Measurements from ENCODE around the gene SPPL3.

SPPL3 gene

DNA sequence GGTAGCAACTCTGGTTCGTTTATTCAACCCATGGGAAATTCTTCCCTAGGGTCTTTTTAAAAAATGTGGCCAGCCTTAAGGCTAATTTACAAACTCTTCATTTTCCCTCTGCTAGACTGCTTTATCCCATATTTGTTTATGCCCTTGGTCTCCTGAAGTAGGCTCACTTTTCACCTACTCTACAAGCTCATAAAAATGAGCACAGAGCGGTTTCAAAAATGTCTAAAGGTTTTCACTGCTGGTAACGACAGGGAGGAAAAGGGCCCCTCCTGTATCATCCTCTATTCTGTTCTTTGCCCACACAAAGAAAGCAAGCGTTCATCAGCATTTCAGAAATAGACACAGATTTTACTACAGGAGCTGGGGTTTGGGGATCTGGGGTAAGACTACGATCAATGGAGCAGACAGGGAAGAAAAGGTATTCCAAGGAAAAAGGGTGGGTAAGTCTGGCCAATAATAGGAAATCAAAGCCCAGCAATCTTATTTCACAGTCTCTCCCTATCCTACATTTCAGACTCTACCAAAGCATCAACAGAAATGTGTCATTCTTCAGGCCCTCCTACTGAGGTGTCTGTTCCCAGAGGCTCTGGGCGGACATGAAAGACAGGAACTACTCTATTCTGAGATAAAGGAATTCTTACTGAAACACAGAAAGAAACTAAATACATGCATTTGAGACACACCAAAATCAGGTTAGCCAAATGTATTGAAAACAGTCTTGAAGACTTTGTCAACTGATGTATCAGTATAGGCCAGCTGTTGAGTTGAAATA lies 86.4 kb downstream of the SPPL3 start:
- no peaks in the 10 kb centered on the region for H3K36me3 ChIP-seq (ENCODE audit: insufficient read depth)
- no peak overlapping the region for H2AFZ ChIP-seq (ENCODE audit: low read depth)
- peaks cover 17% of the 10 kb centered on the region for H3K4me1 ChIP-seq (ENCODE audit: low read depth, poor library complexity, severe bottlenecking)
- no peak overlapping the region for H3K4me3 ChIP-seq (IDR thresholded peaks at IDR 0.05; ENCODE audit: insufficient read depth, low read depth, low read length)
- no peaks in the 10 kb centered on the region; the same call in 1 of the 2 replicates for H3K79me2 ChIP-seq (ENCODE audit: insufficient read depth, low read depth)
- H4K20me1 ChIP-seq (ENCODE audit: insufficient read depth): no peaks in the 10 kb centered on the region
- H3K27ac ChIP-seq: no peak overlapping the region
- H3K27me3 ChIP-seq (ENCODE audit: insufficient read depth, low read depth): no peaks in the 10 kb centered on the region
- no peak overlapping the region for H3K9ac ChIP-seq
- TF ChIP-seq, protein P1, sequence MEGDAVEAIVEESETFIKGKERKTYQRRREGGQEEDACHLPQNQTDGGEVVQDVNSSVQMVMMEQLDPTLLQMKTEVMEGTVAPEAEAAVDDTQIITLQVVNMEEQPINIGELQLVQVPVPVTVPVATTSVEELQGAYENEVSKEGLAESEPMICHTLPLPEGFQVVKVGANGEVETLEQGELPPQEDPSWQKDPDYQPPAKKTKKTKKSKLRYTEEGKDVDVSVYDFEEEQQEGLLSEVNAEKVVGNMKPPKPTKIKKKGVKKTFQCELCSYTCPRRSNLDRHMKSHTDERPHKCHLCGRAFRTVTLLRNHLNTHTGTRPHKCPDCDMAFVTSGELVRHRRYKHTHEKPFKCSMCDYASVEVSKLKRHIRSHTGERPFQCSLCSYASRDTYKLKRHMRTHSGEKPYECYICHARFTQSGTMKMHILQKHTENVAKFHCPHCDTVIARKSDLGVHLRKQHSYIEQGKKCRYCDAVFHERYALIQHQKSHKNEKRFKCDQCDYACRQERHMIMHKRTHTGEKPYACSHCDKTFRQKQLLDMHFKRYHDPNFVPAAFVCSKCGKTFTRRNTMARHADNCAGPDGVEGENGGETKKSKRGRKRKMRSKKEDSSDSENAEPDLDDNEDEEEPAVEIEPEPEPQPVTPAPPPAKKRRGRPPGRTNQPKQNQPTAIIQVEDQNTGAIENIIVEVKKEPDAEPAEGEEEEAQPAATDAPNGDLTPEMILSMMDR (conservative IDR thresholded peaks at IDR 0.05; ENCODE audit: low read depth, low read length): no peak
- H3K4me2 ChIP-seq: no peak overlapping the region

DNA sequence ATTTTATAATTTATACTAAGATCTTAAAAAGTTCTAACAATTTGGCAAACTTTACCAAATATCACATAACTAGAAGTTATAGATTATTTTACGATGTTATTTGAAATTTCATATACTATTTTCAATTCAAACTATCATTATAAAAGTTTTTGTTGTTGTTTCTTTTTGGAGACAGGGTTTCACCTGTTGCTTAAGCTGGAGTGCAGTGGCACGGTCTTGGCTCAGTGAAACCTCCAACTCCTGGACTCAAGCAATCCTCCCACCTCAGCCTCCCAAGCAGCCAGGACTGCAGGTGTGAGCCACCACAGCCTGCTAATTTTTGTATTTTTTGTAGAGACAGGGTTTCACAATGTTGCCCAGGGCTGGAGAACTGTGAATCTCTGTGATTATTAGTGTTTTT lies 87.8 kb downstream of the SPPL3 start:
- no peaks in the 10 kb centered on the region; the same call in 1 of the 2 replicates for H3K79me2 ChIP-seq (ENCODE audit: insufficient read depth, low read depth)
- TF ChIP-seq, protein P1 (conservative IDR thresholded peaks at IDR 0.05; ENCODE audit: low read depth, low read length): no peak

DNA sequence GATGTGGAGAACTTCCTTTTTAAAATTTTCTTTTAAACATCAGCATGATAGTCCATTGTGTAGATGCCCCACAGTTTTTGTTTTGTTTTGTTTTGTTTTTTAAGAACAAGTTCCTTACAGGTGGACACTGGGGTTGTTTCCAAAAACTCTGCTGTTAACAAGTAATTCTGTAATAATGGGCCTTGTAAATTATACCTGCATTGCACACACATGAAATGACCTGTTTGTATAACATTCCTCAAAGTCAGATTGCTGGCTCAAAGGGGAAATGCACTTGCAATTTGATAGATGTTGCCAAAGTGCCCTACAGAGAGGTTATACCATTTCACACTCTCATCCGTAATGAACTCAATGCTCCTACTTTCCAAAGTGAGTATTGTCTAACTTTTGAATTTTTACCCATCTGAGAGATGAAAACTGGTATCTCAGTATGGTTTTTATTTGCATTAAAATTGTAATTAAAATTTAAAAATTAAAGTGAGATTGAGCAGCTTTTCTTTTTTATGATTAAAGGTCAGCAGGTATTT lies 89.2 kb downstream of the SPPL3 start:
- Histone ChIP-seq H3K4me3 (IDR thresholded peaks at IDR 0.05; ENCODE audit: insufficient read depth, low read depth, low read length) (no peak overlapping the region), H2AFZ (ENCODE audit: low read depth) (no peak overlapping the region), H4K20me1 (ENCODE audit: insufficient read depth) (no peaks in the 10 kb centered on the region), H3K4me1 (ENCODE audit: low read depth, poor library complexity, severe bottlenecking) (peaks cover 17% of the 10 kb centered on the region), H3K27ac (no peak overlapping the region), H3K36me3 (ENCODE audit: insufficient read depth) (no peaks in the 10 kb centered on the region), H3K27me3 (ENCODE audit: insufficient read depth, low read depth) (no peaks in the 10 kb centered on the region), H3K79me2 (ENCODE audit: insufficient read depth, low read depth) (no peaks in the 10 kb centered on the region; the same call in 1 of the 2 replicates), H3K9ac (no peak overlapping the region), H3K4me2 (no peak overlapping the region)
- TF ChIP-seq, protein P1 (conservative IDR thresholded peaks at IDR 0.05; ENCODE audit: low read depth, low read length): no peak

More for the DNA sequence above, 87.8 kb downstream of the SPPL3 start:
- Histone ChIP-seq H3K9ac (no peak overlapping the region), H3K4me2 (no peak overlapping the region), H3K36me3 (ENCODE audit: insufficient read depth) (no peaks in the 10 kb centered on the region), H3K27ac (no peak overlapping the region), H3K4me3 (IDR thresholded peaks at IDR 0.05; ENCODE audit: insufficient read depth, low read depth, low read length) (no peak overlapping the region), H3K27me3 (ENCODE audit: insufficient read depth, low read depth) (no peaks in the 10 kb centered on the region), H2AFZ (ENCODE audit: low read depth) (no peak overlapping the region), H3K4me1 (ENCODE audit: low read depth, poor library complexity, severe bottlenecking) (peaks cover 17% of the 10 kb centered on the region), H4K20me1 (ENCODE audit: insufficient read depth) (no peaks in the 10 kb centered on the region)

DNA sequence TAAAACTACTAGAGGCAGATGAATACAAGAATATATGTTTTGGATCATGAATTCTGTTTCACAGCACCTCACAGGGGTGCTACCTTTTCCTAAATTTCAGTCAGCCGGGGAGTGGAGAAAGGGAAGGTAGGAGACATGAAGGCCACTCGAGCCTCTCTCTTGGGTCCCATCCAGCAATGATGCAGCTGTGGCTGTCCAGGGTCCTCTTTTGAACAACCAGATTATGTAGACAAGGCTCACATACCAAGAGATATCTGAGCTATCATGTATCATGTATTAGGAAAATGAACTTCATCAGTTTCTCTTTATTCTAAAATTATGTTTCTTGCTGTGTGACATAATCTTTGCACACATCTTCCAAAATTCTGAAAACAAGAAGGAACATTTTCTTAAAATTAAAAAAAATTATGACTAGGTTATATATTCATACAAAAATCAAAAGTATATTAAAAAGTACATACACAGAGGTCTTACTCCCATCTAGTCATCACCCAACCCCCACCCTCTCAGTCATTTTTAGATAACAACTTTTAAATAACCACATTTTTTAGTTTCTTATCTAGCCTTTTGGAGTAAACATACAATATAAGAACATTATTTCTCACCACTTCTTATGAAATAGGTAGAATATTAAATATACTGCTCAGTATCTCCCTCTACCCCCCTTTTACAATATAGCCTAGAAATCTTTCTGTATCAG lies 89.8 kb downstream of the SPPL3 start:
- Histone ChIP-seq H3K79me2 (ENCODE audit: insufficient read depth, low read depth) (no peaks in the 10 kb centered on the region; the same call in 1 of the 2 replicates), H3K27me3 (ENCODE audit: insufficient read depth, low read depth) (no peaks in the 10 kb centered on the region), H4K20me1 (ENCODE audit: insufficient read depth) (no peaks in the 10 kb centered on the region), H3K4me2 (no peak overlapping the region), H3K27ac (no peak overlapping the region), H3K9ac (no peak overlapping the region), H3K4me3 (IDR thresholded peaks at IDR 0.05; ENCODE audit: insufficient read depth, low read depth, low read length) (no peak overlapping the region), H3K36me3 (ENCODE audit: insufficient read depth) (no peaks in the 10 kb centered on the region), H2AFZ (ENCODE audit: low read depth) (no peak overlapping the region), H3K4me1 (ENCODE audit: low read depth, poor library complexity, severe bottlenecking) (peaks cover 17% of the 10 kb centered on the region)
- TF ChIP-seq, protein P1 (conservative IDR thresholded peaks at IDR 0.05; ENCODE audit: low read depth, low read length): no peak
